HUDEP-2 (cell line): ENCODE data around the gene PAX7.
"Not testable (repeated sequence)": the region's sequence is repeated elsewhere in the genome, so short reads cannot be mapped to it uniquely, and the experiment has no call there.

Experiments
- DNase-seq, 76 experiments: peaks; one replicate each; lab custom pipeline; 2025; ENCODE audit not compliant: unreplicated experiment in 76 of 76; lab: John Stamatoyannopoulos, UW

The PAX7 gene

GRCh38 chr1:18747671-18748070 lies 117.0 kb downstream of the PAX7 start:
- DNase-seq, result no peak

GRCh38 chr1:18748435-18748834 lies 117.8 kb downstream of the PAX7 start:
- no peak for DNase-seq

GRCh38 chr1:18749569-18749968 lies 118.9 kb downstream of the PAX7 start:
- DNase-seq, result no peak

GRCh38 chr1:18750600-18750999 lies 120.0 kb downstream of the PAX7 start:
- DNase-seq, result no peak

- no peak for DNase-seq
Measured at GRCh38 chr1:18751425-18751824, 120.8 kb downstream of the PAX7 start.

GRCh38 chr1:18752409-18752808 lies 121.8 kb downstream of the PAX7 start:
- no peak for DNase-seq

GRCh38 chr1:18760156-18760555 lies 129.5 kb downstream of the PAX7 start:
- no peak for DNase-seq

GRCh38 chr1:18761948-18762840 lies 131.5 kb downstream of the PAX7 start:
- DNase-seq, result no peak

- no peak for DNase-seq
Measured at GRCh38 chr1:18764362-18764761, 133.7 kb downstream of the PAX7 start.

GRCh38 chr1:18765725-18766124 lies 135.1 kb downstream of the PAX7 start:
- DNase-seq, result no peak

GRCh38 chr1:18766328-18766727 lies 135.7 kb downstream of the PAX7 start:
- DNase-seq, result no peak

- not testable (repeated sequence) for DNase-seq
Measured at GRCh38 chr1:18767576-18767975, 136.9 kb downstream of the PAX7 start.

GRCh38 chr1:18768086-18768485 lies 137.4 kb downstream of the PAX7 start:
- no peak for DNase-seq

- no peak for DNase-seq
Measured at GRCh38 chr1:18769140-18769539, 138.5 kb downstream of the PAX7 start.

- no peak for DNase-seq
Measured at GRCh38 chr1:18770799-18771198, 140.2 kb downstream of the PAX7 start.

- no peak for DNase-seq
Measured at GRCh38 chr1:18773753-18774152, 143.1 kb downstream of the PAX7 start.

GRCh38 chr1:18775341-18775740 lies 144.7 kb downstream of the PAX7 start:
- DNase-seq, result no peak

- no peak for DNase-seq
Measured at GRCh38 chr1:18776777-18777176, 146.1 kb downstream of the PAX7 start.

- no peak for DNase-seq
Measured at GRCh38 chr1:18778437-18778836, 147.8 kb downstream of the PAX7 start.

GRCh38 chr1:18781031-18781430 lies 150.4 kb downstream of the PAX7 start:
- DNase-seq, result no peak

- DNase-seq, result no peak
Measured at GRCh38 chr1:18783705-18784481, 153.2 kb downstream of the PAX7 start.

GRCh38 chr1:18784482-18784831 lies 153.8 kb downstream of the PAX7 start:
- no peak for DNase-seq
